Endodermal cell (in vitro differentiated cells): Measurements from ENCODE around the gene RNLS. TPM values are rescaled to one million over a fixed set of nuclear protein-coding genes. Genes with fewer than 3 reads are reported as not detected.

ENCODE experiments used
- DNase-seq: peaks from one replicate; pipeline ENCODE4 v3.0.0-alpha.2; 2017
- H3K27ac ChIP-seq: 2 replicates; pipeline ENCODE4 v1.5.1; 2013; ENCODE audit warnings: mild to moderate bottlenecking, low read depth, low read length, moderate library complexity
- H3K27me3 ChIP-seq: 2 replicates; pipeline ENCODE4 v1.6.1; 2013; ENCODE audit warnings: mild to moderate bottlenecking, low read length, moderate library complexity; ENCODE audit not compliant: insufficient read depth, control insufficient read depth, poor library complexity, severe bottlenecking
- H3K36me3 ChIP-seq: 2 replicates; pipeline ENCODE4 v1.7.0; 2013; ENCODE audit warnings: mild to moderate bottlenecking, low read length, moderate library complexity; ENCODE audit not compliant: control insufficient read depth, insufficient read depth
- H3K4me1 ChIP-seq: one replicate; pipeline ENCODE4 v1.7.0; 2013; ENCODE audit warnings: low read length; ENCODE audit not compliant: control insufficient read depth, insufficient read depth
- H3K4me3 ChIP-seq: 2 replicates; pipeline ENCODE4 v1.5.1; 2013; ENCODE audit warnings: mild to moderate bottlenecking, low read length, moderate library complexity
- H3K9ac ChIP-seq: 2 replicates; pipeline ENCODE4 v1.6.1; 2013; ENCODE audit warnings: mild to moderate bottlenecking, low read length, moderate library complexity; ENCODE audit not compliant: poor library complexity, severe bottlenecking; ENCODE audit errors: extremely low read depth
- H3K9me3 ChIP-seq: 2 replicates; pipeline ENCODE4 v1.6.1; 2013; ENCODE audit warnings: mild to moderate bottlenecking, low read length, moderate library complexity; ENCODE audit not compliant: control insufficient read depth
- H3K27ac Mint-ChIP-seq: 2 replicates; pipeline ENCODE4 v1.8.0; 2020; ENCODE audit warnings: mixed read lengths
- H3K27me3 Mint-ChIP-seq: 2 replicates; pipeline ENCODE4 v1.8.0; 2021; ENCODE audit warnings: mild to moderate bottlenecking, mixed read lengths; ENCODE audit not compliant: insufficient read depth
- H3K36me3 Mint-ChIP-seq: 2 replicates; pipeline ENCODE4 v1.8.0; 2020; ENCODE audit warnings: low read depth, mixed read lengths
- H3K4me1 Mint-ChIP-seq: 2 replicates; pipeline ENCODE4 v1.8.0; 2020; ENCODE audit warnings: mixed read lengths
- H3K4me3 Mint-ChIP-seq: 2 replicates; pipeline ENCODE4 v1.8.0; 2020; ENCODE audit warnings: mild to moderate bottlenecking, moderate library complexity, mixed read lengths
- H3K9me3 Mint-ChIP-seq: 2 replicates; pipeline ENCODE4 v1.8.0; 2020; ENCODE audit warnings: mild to moderate bottlenecking, mixed read lengths
- WGBS, 2 experiments: methylation state at CpG; one replicate each; pipeline versions ENCODE4 v1.1.5 to v1.1.7; 2013; ENCODE audit warnings: missing lambda C conversion rate in 2 of 2, mixed read lengths in 1 of 2; ENCODE audit not compliant: insufficient coverage in 1 of 2, insufficient read length in 1 of 2; 5-methylcytosine and 5-hydroxymethylcytosine counted together
- total RNA-seq, 2 donors: library from RNA; stranded (reverse); fragmentation: NEBNext Ultra II Directional in 1 of 2; extraction: Animal tissue kit (Norgen Biotek cat#: 25700) in 1 of 2; gene quantifications; 2 replicates in 1 of 2; 3 replicates in 1 of 2; pipeline ENCODE4 v1.2.1, GENCODE V29; 2021
- TF ChIP-seq, protein P1 (sequence below): fragments of 200-600 bp; sonication (generic); conservative IDR thresholded peaks from 2 replicates; pipeline ENCODE4 v1.5.0; 2021; ENCODE audit warnings: antibody characterized with exemption, mild to moderate bottlenecking

RNLS gene
- total RNA-seq, 2 donors from 2014 or later, result 10.1 to 12.3 TPM

GRCh38 chr10:88482220-88482619, 100.9 kb downstream of the RNLS start:
- Mint-ChIP-seq H3K4me3 (no peak overlapping the region), H3K36me3 (no peaks in the 10 kb centered on the region), H3K9me3 (no peaks in the 10 kb centered on the region), H3K27ac (no peak overlapping the region), H3K27me3 (peaks cover 2% of the 10 kb centered on the region), H3K4me1 (no peaks in the 10 kb centered on the region)
- no peak for DNase-seq
- WGBS, 2 experiments, result 83 to 97% methylated on average over 2 of the region's 2 CpGs
- Histone ChIP-seq H3K9ac (no peak overlapping the region), H3K27me3 (no peaks in the 10 kb centered on the region), H3K27ac (no peak overlapping the region), H3K36me3 (no peaks in the 10 kb centered on the region), H3K4me3 (no peak overlapping the region), H3K9me3 (peaks cover 6% of the 10 kb centered on the region), H3K4me1 (no peaks in the 10 kb centered on the region)
- TF ChIP-seq, protein P1, sequence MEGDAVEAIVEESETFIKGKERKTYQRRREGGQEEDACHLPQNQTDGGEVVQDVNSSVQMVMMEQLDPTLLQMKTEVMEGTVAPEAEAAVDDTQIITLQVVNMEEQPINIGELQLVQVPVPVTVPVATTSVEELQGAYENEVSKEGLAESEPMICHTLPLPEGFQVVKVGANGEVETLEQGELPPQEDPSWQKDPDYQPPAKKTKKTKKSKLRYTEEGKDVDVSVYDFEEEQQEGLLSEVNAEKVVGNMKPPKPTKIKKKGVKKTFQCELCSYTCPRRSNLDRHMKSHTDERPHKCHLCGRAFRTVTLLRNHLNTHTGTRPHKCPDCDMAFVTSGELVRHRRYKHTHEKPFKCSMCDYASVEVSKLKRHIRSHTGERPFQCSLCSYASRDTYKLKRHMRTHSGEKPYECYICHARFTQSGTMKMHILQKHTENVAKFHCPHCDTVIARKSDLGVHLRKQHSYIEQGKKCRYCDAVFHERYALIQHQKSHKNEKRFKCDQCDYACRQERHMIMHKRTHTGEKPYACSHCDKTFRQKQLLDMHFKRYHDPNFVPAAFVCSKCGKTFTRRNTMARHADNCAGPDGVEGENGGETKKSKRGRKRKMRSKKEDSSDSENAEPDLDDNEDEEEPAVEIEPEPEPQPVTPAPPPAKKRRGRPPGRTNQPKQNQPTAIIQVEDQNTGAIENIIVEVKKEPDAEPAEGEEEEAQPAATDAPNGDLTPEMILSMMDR, result no peak

GRCh38 chr10:88478256-88478655, 104.9 kb downstream of the RNLS start:
- Histone ChIP-seq H3K9ac (no peak overlapping the region), H3K4me1 (no peaks in the 10 kb centered on the region), H3K27me3 (no peaks in the 10 kb centered on the region), H3K9me3 (peaks cover 6% of the 10 kb centered on the region), H3K36me3 (no peaks in the 10 kb centered on the region), H3K27ac (no peak overlapping the region), H3K4me3 (no peak overlapping the region)
- Mint-ChIP-seq H3K27ac (no peak overlapping the region), H3K36me3 (no peaks in the 10 kb centered on the region), H3K9me3 (no peaks in the 10 kb centered on the region), H3K4me1 (no peaks in the 10 kb centered on the region), H3K4me3 (no peak overlapping the region), H3K27me3 (peaks cover 2% of the 10 kb centered on the region)
- WGBS, 2 experiments, result 78 to 100% methylated on average over 2 of the region's 2 CpGs
- DNase-seq, result no peak
- TF ChIP-seq, protein P1, result no peak

DNA sequence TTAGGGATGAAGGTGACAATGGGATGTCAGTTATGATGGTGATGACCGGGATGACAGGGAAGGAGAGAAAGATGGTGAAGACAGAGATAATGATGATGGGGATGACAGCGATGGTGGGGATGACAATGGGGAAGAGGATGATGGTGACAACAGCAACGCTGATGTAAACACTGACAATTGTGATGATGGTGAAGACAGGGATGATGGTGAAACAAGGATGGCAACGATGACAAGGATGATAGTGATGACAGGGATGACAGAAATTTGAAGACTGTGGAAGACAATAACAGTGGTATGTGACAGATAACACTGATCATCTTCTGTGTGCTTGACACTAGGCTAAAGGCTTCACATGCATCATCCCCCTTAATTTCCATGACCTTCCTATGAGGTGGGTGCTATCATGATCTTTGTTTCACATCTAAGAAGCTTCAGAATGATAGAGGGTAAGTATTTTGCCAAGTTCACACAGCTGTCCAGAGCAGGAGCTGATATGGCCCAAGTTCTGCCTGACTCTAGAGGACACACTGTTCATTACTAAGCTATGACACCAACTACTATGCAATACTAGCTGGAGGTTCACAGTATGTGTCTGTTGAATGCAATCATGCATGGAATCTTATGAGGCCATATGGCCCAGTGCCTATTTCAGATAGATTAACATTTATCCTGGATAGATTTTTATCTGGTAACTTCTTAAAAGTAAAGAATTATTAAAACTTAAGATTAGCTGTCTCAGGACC, 105.6 kb downstream of the RNLS start:
- Histone ChIP-seq H3K9ac (no peak overlapping the region), H3K36me3 (no peaks in the 10 kb centered on the region), H3K4me1 (no peaks in the 10 kb centered on the region), H3K4me3 (no peak overlapping the region), H3K9me3 (peaks cover 6% of the 10 kb centered on the region), H3K27me3 (no peaks in the 10 kb centered on the region), H3K27ac (no peak overlapping the region)
- TF ChIP-seq, protein P1, result no peak
- no peaks in the 10 kb centered on the region for H3K9me3 Mint-ChIP-seq
- H3K27me3 Mint-ChIP-seq, result peaks cover 2% of the 10 kb centered on the region
- no peak for DNase-seq
- 95 to 97% methylated on average over 3 to 4 of the region's 4 CpGs for WGBS, 2 experiments
- H3K4me1 Mint-ChIP-seq, result no peaks in the 10 kb centered on the region
- no peak overlapping the region for H3K27ac Mint-ChIP-seq
- H3K36me3 Mint-ChIP-seq, result no peaks in the 10 kb centered on the region
- H3K4me3 Mint-ChIP-seq, result no peak overlapping the region
